NK-92 (cell line): ENCODE measurements around the gene SCRN2.

ENCODE experiments used
- DNase-seq: peaks from one replicate; lab custom pipeline; 2025; ENCODE audit not compliant: unreplicated experiment; lab: John Stamatoyannopoulos, UW

The SCRN2 gene

GRCh38 chr17:47840742-47841487 lies at the start of gene SCRN2:
Gene SCRN2, minus strand, starts transcription at chr17:47841273. Its CDS starts 430 bp downstream, at chr17:47840843.
- DNase-seq = peak; percentile 17

GRCh38 chr17:47889734-47890529 lies 48.9 kb upstream of the SCRN2 start:
- DNase-seq = peak; percentile 28

GRCh38 chr17:47888293-47888692 lies 47.2 kb upstream of the SCRN2 start:
- DNase-seq = no peak

- DNase-seq = no peak
Measured at GRCh38 chr17:47884905-47885730, 44.0 kb upstream of the SCRN2 start.

- DNase-seq = no peak
Measured at GRCh38 chr17:47884427-47884740, 43.3 kb upstream of the SCRN2 start.

- no peak for DNase-seq
Measured at GRCh38 chr17:47883589-47884426, 42.7 kb upstream of the SCRN2 start.

- DNase-seq = no peak
Measured at GRCh38 chr17:47882695-47883588, 41.9 kb upstream of the SCRN2 start.

- no peak for DNase-seq
Measured at GRCh38 chr17:47882247-47882646, 41.2 kb upstream of the SCRN2 start.

GRCh38 chr17:47879776-47880454 lies 38.8 kb upstream of the SCRN2 start:
- DNase-seq = no peak

- no peak for DNase-seq
Measured at GRCh38 chr17:47879028-47879585, 38.0 kb upstream of the SCRN2 start.

GRCh38 chr17:47878203-47879027 lies 37.3 kb upstream of the SCRN2 start:
- no peak for DNase-seq

- DNase-seq = no peak
Measured at GRCh38 chr17:47877368-47878034, 36.4 kb upstream of the SCRN2 start.

GRCh38 chr17:47875011-47875985 lies 34.2 kb upstream of the SCRN2 start:
- DNase-seq = no peak

GRCh38 chr17:47873200-47874090 lies 32.4 kb upstream of the SCRN2 start:
- no peak for DNase-seq

- DNase-seq = no peak
Measured at GRCh38 chr17:47872651-47873161, 31.6 kb upstream of the SCRN2 start.
